Activated CD8-positive, alpha-beta T cell treated with anti-CD3 and anti-CD28 coated beads for 36 hours (primary cell): ENCODE results near the gene DRAM2. TPM values are rescaled to one million over a fixed set of nuclear protein-coding genes. Genes with fewer than 3 reads are reported as not detected.
A peak's percentile ranks its signal among the peaks of the same experiment; 100 is the strongest.

Experiments used
- ATAC-seq: fragments of 200-7000 bp; cut with Tn5 transposase; one replicate; pipeline ENCODE4 v1.10.0; 2021; ENCODE audit warnings: mild to moderate bottlenecking, moderate library complexity
- CTCF ChIA-PET: fragments of 350-600 bp; sonication (Branson Sonifier 250); formaldehyde crosslinking; loops from one replicate; lab custom pipeline; 2021; ENCODE audit warnings: antibody characterized with exemption; lab: Charles Lee
- POLR2A ChIA-PET: fragments of 350-600 bp; sonication (Branson Sonifier 250); formaldehyde crosslinking; loops from one replicate; lab custom pipeline; 2021; ENCODE audit warnings: antibody characterized with exemption; lab: Charles Lee
- DNase-seq: peaks from one replicate; pipeline ENCODE4 v3.0.0-alpha.2; 2020
- H3K27ac Mint-ChIP-seq: one replicate; pipeline ENCODE4 v1.8.0; 2021; ENCODE audit warnings: mild to moderate bottlenecking, mixed read lengths
- H3K27me3 Mint-ChIP-seq: one replicate; pipeline ENCODE4 v1.8.0; 2021; ENCODE audit warnings: mixed read lengths
- H3K36me3 Mint-ChIP-seq: one replicate; pipeline ENCODE4 v1.8.0; 2021; ENCODE audit warnings: low read depth, mixed read lengths
- H3K4me1 Mint-ChIP-seq: one replicate; pipeline ENCODE4 v1.8.0; 2021; ENCODE audit warnings: low read depth, mixed read lengths
- H3K4me3 Mint-ChIP-seq: one replicate; pipeline ENCODE4 v1.8.0; 2021; ENCODE audit warnings: mild to moderate bottlenecking, moderate library complexity, mixed read lengths
- H3K9me3 Mint-ChIP-seq: one replicate; pipeline ENCODE4 v1.8.0; 2021; ENCODE audit warnings: mixed read lengths
- CTCF ChIP-seq: fragments of 200-600 bp; IDR thresholded peaks from one replicate; pipeline ENCODE4 v1.8.0; 2022; ENCODE audit warnings: antibody characterized with exemption, mild to moderate bottlenecking
- intact Hi-C: fragments of 100-400 bp; cut with micrococcal nuclease; formaldehyde crosslinking; loops from one replicate; pipeline ENCODE4 v1.10.0; 2022
- total RNA-seq, 2 experiments: library from RNA; stranded (reverse); gene quantifications; one replicate each; pipeline ENCODE4 v1.2.3, GENCODE V29; 2021

DRAM2 gene
- total RNA-seq, 2 experiments from 2014 or later = 27.5 to 37.2 TPM

- TF ChIP-seq CTCF = no peak
- Mint-ChIP-seq H3K4me3 (no peak overlapping the region), H3K4me1 (peaks cover 45% of the 10 kb centered on the region), H3K27me3 (no peaks in the 10 kb centered on the region), H3K36me3 (peaks cover 61% of the 10 kb centered on the region), H3K9me3 (no peaks in the 10 kb centered on the region), H3K27ac (peak overlapping the region; percentile 13)
- CTCF ChIA-PET = interaction anchor here (0.9 kb wide), 1 partner anchor 17 kb away, joined by 3 read pairs; no protein-coding TSS in a partner anchor
- ATAC-seq = no peak
- POLR2A ChIA-PET = interaction anchor here (1.0 to 5.6 kb wide), 4 partner anchors 8 to 37 kb away, joined by 3 to 34 read pairs (median 4); no protein-coding TSS in a partner anchor
- no peak for DNase-seq
- intact Hi-C loops = no loop called here
These were observed 40.2 kb upstream of the DRAM2 start for GRCh38 chr1:111179968-111180533.

GRCh38 chr1:111176678-111177077, 36.8 kb upstream of the DRAM2 start:
- Mint-ChIP-seq H3K9me3 (no peaks in the 10 kb centered on the region), H3K27me3 (no peaks in the 10 kb centered on the region), H3K4me1 (peaks cover 43% of the 10 kb centered on the region), H3K27ac (no peak overlapping the region), H3K4me3 (no peak overlapping the region), H3K36me3 (peaks cover 55% of the 10 kb centered on the region)
- ChIA-PET CTCF (no interaction called here), POLR2A (interaction anchor here (1.8 kb wide), 1 partner anchor 10 kb away, joined by 7 read pairs; no protein-coding TSS in a partner anchor)
- intact Hi-C loops = no loop called here
- ATAC-seq (no peak), DNase-seq (no peak)
- no peak for TF ChIP-seq CTCF

DNA sequence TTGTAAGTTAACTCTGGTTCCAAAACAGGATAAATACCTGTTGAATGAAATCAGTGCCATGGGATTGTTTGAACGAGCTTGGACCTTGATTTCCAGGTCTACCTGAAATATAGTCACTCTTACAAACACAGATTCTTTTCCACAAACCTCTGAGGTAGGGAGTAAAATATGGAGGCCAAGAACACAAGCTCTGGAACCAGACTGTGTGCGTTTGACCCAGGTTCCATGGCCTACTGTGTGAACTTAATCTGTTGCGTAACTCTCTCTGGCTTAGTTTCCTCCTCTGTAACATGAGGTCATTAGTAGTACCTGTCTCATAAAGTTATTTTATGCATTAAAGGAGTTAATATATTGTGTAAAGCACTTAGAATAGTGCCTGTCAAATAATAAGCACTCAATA, 35.5 kb upstream of the DRAM2 start:
- H3K4me1 Mint-ChIP-seq = peaks cover 37% of the 10 kb centered on the region
- ATAC-seq = no peak
- intact Hi-C loops = no loop called here
- POLR2A ChIA-PET = interaction anchor here (1.0 kb wide), 2 partner anchors 13 to 261 kb away, joined by 3 read pairs; no protein-coding TSS in a partner anchor
- no peak overlapping the region for H3K4me3 Mint-ChIP-seq
- H3K27ac Mint-ChIP-seq = no peak overlapping the region
- TF ChIP-seq CTCF = no peak
- no peak for DNase-seq
- no peaks in the 10 kb centered on the region for H3K27me3 Mint-ChIP-seq
- CTCF ChIA-PET = interaction anchor here (1.6 kb wide), 1 partner anchor 10 kb away, joined by 4 read pairs; no protein-coding TSS in a partner anchor
- no peaks in the 10 kb centered on the region for H3K9me3 Mint-ChIP-seq
- H3K36me3 Mint-ChIP-seq = peaks cover 51% of the 10 kb centered on the region

DNA sequence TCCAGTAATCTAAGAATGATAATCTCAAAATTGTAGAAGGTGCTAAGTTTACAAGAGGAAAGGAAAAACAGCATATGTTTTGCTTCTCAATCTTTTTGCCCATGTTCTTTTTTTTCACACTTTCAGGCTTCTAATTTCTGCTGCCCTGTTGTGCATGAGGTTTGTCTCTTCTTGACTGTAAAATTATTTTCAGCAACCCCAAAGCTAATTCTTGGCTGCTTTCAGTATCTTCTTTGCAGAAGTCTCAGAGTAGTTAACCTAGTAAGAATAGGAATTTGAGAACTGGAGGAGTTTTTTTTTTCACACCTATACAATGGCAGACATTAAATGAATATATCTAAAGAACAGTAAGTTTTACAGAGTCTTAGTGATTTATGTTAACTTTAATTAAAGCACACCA, 34.2 kb upstream of the DRAM2 start:
- TF ChIP-seq CTCF = no peak
- Mint-ChIP-seq H3K9me3 (no peaks in the 10 kb centered on the region), H3K27ac (peak overlapping the region; percentile 12), H3K4me1 (peaks cover 26% of the 10 kb centered on the region), H3K4me3 (no peak overlapping the region), H3K27me3 (no peaks in the 10 kb centered on the region), H3K36me3 (peaks cover 42% of the 10 kb centered on the region)
- POLR2A ChIA-PET = interaction anchor here (1.0 kb wide), 1 partner anchor 262 kb away, joined by 3 read pairs; no protein-coding TSS in a partner anchor
- DNase-seq = no peak
- no peak for ATAC-seq
- CTCF ChIA-PET = interaction anchor here (1.6 kb wide), 1 partner anchor 8 kb away, joined by 4 read pairs; no protein-coding TSS in a partner anchor
- intact Hi-C loops = no loop called here

DNA sequence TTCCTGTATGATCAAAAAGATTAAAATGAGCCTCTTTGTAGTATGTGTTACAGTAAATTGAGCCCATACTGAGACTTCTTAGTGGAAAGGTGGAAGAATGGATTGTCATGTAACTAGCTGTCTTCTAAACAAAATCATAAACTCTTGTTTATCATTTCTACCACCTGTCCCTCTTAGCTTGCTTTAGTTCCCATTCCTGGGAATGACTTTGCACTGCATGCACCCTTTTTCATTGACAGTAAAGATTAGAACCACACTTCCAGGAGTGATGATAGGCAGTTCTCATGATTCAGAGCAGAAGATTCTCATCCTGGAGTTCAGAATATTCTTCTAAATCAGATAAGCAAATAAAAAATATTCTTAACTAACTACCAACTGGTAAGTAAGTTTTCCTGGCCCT, 32.6 kb upstream of the DRAM2 start:
- H3K9me3 Mint-ChIP-seq = no peaks in the 10 kb centered on the region
- no peak overlapping the region for H3K4me3 Mint-ChIP-seq
- intact Hi-C loops = no loop called here
- peaks cover 49% of the 10 kb centered on the region for H3K36me3 Mint-ChIP-seq
- H3K27me3 Mint-ChIP-seq = no peaks in the 10 kb centered on the region
- no peak for ATAC-seq
- peaks cover 26% of the 10 kb centered on the region for H3K4me1 Mint-ChIP-seq
- POLR2A ChIA-PET = interaction anchor here (1.0 kb wide), 2 partner anchors 11 to 249 kb away, joined by 3 to 4 read pairs; no protein-coding TSS in a partner anchor
- DNase-seq = no peak
- CTCF ChIA-PET = interaction anchor here (1.1 to 1.8 kb wide), 3 partner anchors 15 to 142 kb away, joined by 3 to 5 read pairs (median 4); no protein-coding TSS in a partner anchor
- no peak for TF ChIP-seq CTCF
- H3K27ac Mint-ChIP-seq = peak overlapping the region; percentile 50
